Activated T-cell treated with anti-CD3 and anti-CD28 coated beads for 4 hours (primary cell): ENCODE measurements around the gene ANTXRL.
A peak's percentile ranks its signal among the peaks of the same experiment; 100 is the strongest.
"Not testable (repeated sequence)": the region's sequence is repeated elsewhere in the genome, so short reads cannot be mapped to it uniquely, and the experiment has no call there.

Experiments used
- DNase-seq: peaks from one replicate; pipeline ENCODE4 v3.0.0-alpha.2; 2020

The ANTXRL gene

GRCh38 chr10:46277840-46278239, 9.0 kb upstream of the ANTXRL start:
- DNase-seq = no peak

- DNase-seq = not testable (repeated sequence)
Measured at GRCh38 chr10:46282421-46282831, 4.4 kb upstream of the ANTXRL start.

GRCh38 chr10:46282842-46283574, 3.8 kb upstream of the ANTXRL start:
- DNase-seq = peak; percentile 43

GRCh38 chr10:46283580-46284285, 3.1 kb upstream of the ANTXRL start:
- no peak for DNase-seq

GRCh38 chr10:46284286-46285229, 2.2 kb upstream of the ANTXRL start:
- peak; percentile 54 for DNase-seq

- no peak for DNase-seq
Measured at GRCh38 chr10:46285300-46285699, 1.5 kb upstream of the ANTXRL start.

- DNase-seq = no peak
Measured at GRCh38 chr10:46285966-46286620, 704 bp upstream of the ANTXRL start.

GRCh38 chr10:46287846-46288477, 1.2 kb downstream of the ANTXRL start:
- DNase-seq = no peak

- DNase-seq = no peak
Measured at GRCh38 chr10:46288601-46289206, 1.9 kb downstream of the ANTXRL start.

GRCh38 chr10:46289209-46289810, 2.5 kb downstream of the ANTXRL start:
- no peak for DNase-seq

- DNase-seq = no peak
Measured at GRCh38 chr10:46290101-46290886, 3.5 kb downstream of the ANTXRL start.

GRCh38 chr10:46291817-46292572, 5.2 kb downstream of the ANTXRL start:
- DNase-seq = no peak

GRCh38 chr10:46292573-46293023, 5.8 kb downstream of the ANTXRL start:
- no peak for DNase-seq

- DNase-seq = no peak
Measured at GRCh38 chr10:46293228-46293627, 6.4 kb downstream of the ANTXRL start.

- DNase-seq = no peak
Measured at GRCh38 chr10:46293832-46294640, 7.2 kb downstream of the ANTXRL start.

- DNase-seq = no peak
Measured at GRCh38 chr10:46294641-46295220, 7.9 kb downstream of the ANTXRL start.

GRCh38 chr10:46295350-46296010, 8.7 kb downstream of the ANTXRL start:
- not testable (repeated sequence) for DNase-seq

GRCh38 chr10:46296086-46296485, 9.3 kb downstream of the ANTXRL start:
- not testable (repeated sequence) for DNase-seq
